Osteoblast (primary cell): ENCODE data around the gene CD28. TPM values are rescaled to one million over a fixed set of nuclear protein-coding genes. Genes with fewer than 3 reads are reported as not detected.

ENCODE experiments used
- DNase-seq: peaks from one replicate; pipeline ENCODE4 v3.0.0; 2011; ENCODE audit warnings: low spot score, mixed read lengths; ENCODE audit not compliant: insufficient read length; ENCODE audit errors: missing footprints
- H2AFZ ChIP-seq: 2 replicates; pipeline ENCODE4 v1.6.0; 2011; ENCODE audit warnings: mild to moderate bottlenecking, low read length
- H3K27ac ChIP-seq: 2 replicates; pipeline ENCODE4 v1.5.1; 2011; ENCODE audit warnings: mild to moderate bottlenecking, low read depth, low read length, moderate library complexity
- H3K27me3 ChIP-seq: 2 replicates; pipeline ENCODE4 v1.6.0; 2012; ENCODE audit warnings: mild to moderate bottlenecking, control low read depth, inconsistent platforms, low read length, moderate library complexity; ENCODE audit not compliant: insufficient read depth
- H3K36me3 ChIP-seq: 2 replicates; pipeline ENCODE4 v1.5.1; 2011; ENCODE audit warnings: mild to moderate bottlenecking, low read length, control low read depth, moderate library complexity; ENCODE audit not compliant: insufficient read depth
- H3K4me1 ChIP-seq: 2 replicates; pipeline ENCODE4 v1.5.1; 2011; ENCODE audit warnings: mild to moderate bottlenecking, low read length, control low read depth, moderate library complexity; ENCODE audit not compliant: insufficient read depth
- H3K4me2 ChIP-seq: 2 replicates; pipeline ENCODE4 v1.6.0; 2011; ENCODE audit warnings: mild to moderate bottlenecking, low read length; ENCODE audit not compliant: insufficient read depth
- H3K4me3 ChIP-seq: fragments of 200-600 bp; sonication (generic); 3 replicates; pipeline ENCODE4 v1.5.1; 2012; ENCODE audit warnings: mild to moderate bottlenecking, low read length, inconsistent platforms; ENCODE audit not compliant: insufficient read depth
- H3K79me2 ChIP-seq: 2 replicates; pipeline ENCODE4 v1.6.0; 2012; ENCODE audit warnings: mild to moderate bottlenecking, low read length, control low read depth, inconsistent platforms; ENCODE audit not compliant: insufficient read depth
- H3K9me3 ChIP-seq: 2 replicates; pipeline ENCODE4 v1.5.1; 2011; ENCODE audit warnings: low read depth, low read length, control low read depth
- H4K20me1 ChIP-seq: 2 replicates; pipeline ENCODE4 v1.6.0; 2012; ENCODE audit warnings: mild to moderate bottlenecking, low read length, control low read depth; ENCODE audit not compliant: insufficient read depth
- total RNA-seq: library from RNA; depleted of rRNA; stranded (reverse); fragments of >200 nt; gene quantifications from 2 replicates; pipeline ENCODE4 v1.2.3, GENCODE V29; 2012
- TF ChIP-seq, protein P1 (sequence below): IDR thresholded peaks from 2 replicates; pipeline ENCODE4 v1.5.1; 2011; ENCODE audit warnings: mild to moderate bottlenecking, low read depth, low read length, moderate library complexity; ENCODE audit errors: extremely low read depth

The CD28 gene
- not detected in 2 replicates for total RNA-seq

- TF ChIP-seq, protein P1, sequence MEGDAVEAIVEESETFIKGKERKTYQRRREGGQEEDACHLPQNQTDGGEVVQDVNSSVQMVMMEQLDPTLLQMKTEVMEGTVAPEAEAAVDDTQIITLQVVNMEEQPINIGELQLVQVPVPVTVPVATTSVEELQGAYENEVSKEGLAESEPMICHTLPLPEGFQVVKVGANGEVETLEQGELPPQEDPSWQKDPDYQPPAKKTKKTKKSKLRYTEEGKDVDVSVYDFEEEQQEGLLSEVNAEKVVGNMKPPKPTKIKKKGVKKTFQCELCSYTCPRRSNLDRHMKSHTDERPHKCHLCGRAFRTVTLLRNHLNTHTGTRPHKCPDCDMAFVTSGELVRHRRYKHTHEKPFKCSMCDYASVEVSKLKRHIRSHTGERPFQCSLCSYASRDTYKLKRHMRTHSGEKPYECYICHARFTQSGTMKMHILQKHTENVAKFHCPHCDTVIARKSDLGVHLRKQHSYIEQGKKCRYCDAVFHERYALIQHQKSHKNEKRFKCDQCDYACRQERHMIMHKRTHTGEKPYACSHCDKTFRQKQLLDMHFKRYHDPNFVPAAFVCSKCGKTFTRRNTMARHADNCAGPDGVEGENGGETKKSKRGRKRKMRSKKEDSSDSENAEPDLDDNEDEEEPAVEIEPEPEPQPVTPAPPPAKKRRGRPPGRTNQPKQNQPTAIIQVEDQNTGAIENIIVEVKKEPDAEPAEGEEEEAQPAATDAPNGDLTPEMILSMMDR, result no peak
- DNase-seq, result no peak
- Histone ChIP-seq H3K9me3 (no peaks in the 10 kb centered on the region), H3K79me2 (no peaks in the 10 kb centered on the region), H3K4me2 (no peak within 1 kb of the TSS), H3K36me3 (no peaks in the 10 kb centered on the region), H3K27ac (no peak within 1 kb of the TSS), H2AFZ (no peak within 1 kb of the TSS), H3K4me3 (no peak within 1 kb of the TSS), H4K20me1 (no peaks in the 10 kb centered on the region), H3K27me3 (no peaks in the 10 kb centered on the region), H3K4me1 (no peaks in the 10 kb centered on the region)
Measured at GRCh38 chr2:203706403-203706802, at the start of gene CD28. TSS of gene CD28 (plus strand) at chr2:203706639. CDS start at chr2:203706697, 58 bp downstream.

DNA sequence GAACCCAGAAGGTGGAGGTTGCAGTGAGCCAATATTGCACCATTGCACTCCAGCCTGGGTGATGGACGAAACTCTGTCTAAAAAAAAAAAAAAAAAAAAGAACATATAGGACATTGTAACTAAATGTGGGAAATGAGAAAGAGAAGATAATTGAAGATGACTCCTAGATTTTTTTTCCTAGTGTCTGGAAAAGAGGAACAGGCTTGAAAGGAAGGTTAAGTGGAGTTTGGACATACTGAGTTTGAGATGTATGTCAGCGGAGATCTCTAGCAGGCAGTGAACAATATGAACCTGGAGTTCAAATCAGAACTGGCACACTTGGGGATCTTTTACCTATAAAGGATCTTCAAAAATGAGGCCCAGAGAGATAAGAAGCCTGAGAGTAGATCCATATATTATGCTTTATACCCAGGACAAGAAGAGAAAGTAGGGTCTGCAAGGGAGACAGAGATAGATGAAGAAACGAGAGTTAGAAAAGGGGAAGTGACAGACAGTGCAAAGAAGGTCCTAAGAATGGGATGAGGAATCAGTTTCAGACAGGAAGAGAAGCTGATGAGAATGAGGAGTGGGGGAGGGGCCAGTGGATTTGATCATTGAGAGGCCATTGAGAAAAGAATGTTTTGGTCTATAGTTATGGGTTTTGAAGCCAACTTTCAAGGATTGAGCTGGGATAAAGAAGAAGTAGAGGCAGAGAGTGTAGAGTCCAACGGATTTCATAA lies 46.9 kb upstream of the CD28 start:
- H3K79me2 ChIP-seq, result no peaks in the 10 kb centered on the region
- H2AFZ ChIP-seq, result no peak overlapping the region
- H3K4me3 ChIP-seq, result no peak overlapping the region
- no peaks in the 10 kb centered on the region for H4K20me1 ChIP-seq
- H3K4me1 ChIP-seq, result peaks cover 4% of the 10 kb centered on the region
- H3K27ac ChIP-seq, result no peak overlapping the region
- DNase-seq, result no peak
- no peak overlapping the region for H3K4me2 ChIP-seq
- TF ChIP-seq, protein P1, result no peak
- H3K9me3 ChIP-seq, result no peaks in the 10 kb centered on the region
- H3K27me3 ChIP-seq, result no peaks in the 10 kb centered on the region
- H3K36me3 ChIP-seq, result no peaks in the 10 kb centered on the region

GRCh38 chr2:203660465-203660864 lies 46.0 kb upstream of the CD28 start:
- TF ChIP-seq, protein P1, result no peak
- Histone ChIP-seq H3K27ac (no peak overlapping the region), H3K36me3 (no peaks in the 10 kb centered on the region), H3K4me1 (peaks cover 4% of the 10 kb centered on the region), H4K20me1 (no peaks in the 10 kb centered on the region), H3K27me3 (no peaks in the 10 kb centered on the region), H3K9me3 (no peaks in the 10 kb centered on the region), H3K4me3 (no peak overlapping the region), H2AFZ (no peak overlapping the region), H3K79me2 (no peaks in the 10 kb centered on the region), H3K4me2 (no peak overlapping the region)
- DNase-seq, result no peak

DNA sequence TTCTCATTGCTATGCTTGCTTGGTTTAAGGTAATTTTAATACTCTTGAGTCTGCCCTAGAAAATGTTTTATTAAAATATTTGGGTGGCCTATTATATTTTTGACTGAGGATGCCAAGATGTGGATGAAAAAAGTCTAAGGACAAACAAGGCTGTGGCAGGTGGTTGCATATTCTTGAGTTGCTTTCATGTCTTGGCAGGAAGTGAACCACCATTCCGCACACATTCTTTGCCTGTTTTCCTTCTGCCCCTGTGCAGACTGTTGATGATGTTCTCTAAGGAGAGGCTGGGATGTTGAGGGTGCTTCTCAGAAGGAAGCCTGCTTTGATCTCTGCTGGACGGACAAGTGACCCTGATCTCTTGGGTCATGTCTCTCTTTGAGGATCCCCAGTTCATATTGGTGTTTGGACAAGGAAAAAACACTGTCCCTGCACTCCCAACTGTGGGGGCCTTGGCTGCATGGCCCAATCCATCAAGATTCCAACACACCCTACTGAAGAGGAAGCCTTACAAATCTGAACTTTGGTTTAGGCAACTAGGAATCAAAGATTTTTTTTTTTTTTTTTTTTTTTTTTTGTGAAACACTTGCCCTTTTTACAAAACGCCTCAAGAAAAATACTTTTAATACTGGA lies 45.0 kb upstream of the CD28 start:
- Histone ChIP-seq H3K9me3 (no peaks in the 10 kb centered on the region), H3K4me1 (peaks cover 4% of the 10 kb centered on the region), H3K4me2 (no peak overlapping the region), H3K79me2 (no peaks in the 10 kb centered on the region), H3K36me3 (no peaks in the 10 kb centered on the region), H4K20me1 (no peaks in the 10 kb centered on the region), H3K27ac (no peak overlapping the region), H3K4me3 (no peak overlapping the region), H2AFZ (peak overlapping the region; percentile 14), H3K27me3 (no peaks in the 10 kb centered on the region)
- no peak for DNase-seq
- TF ChIP-seq, protein P1, result no peak
